ENCODE results near the gene CSF3R. TPM values are rescaled to one million over a fixed set of nuclear protein-coding genes. Genes with fewer than 3 reads are reported as not detected.

The CSF3R gene
- total and polyA plus RNA-seq, 9 of the 15 experiments (the other 6 are each of a cell fraction or from before 2014, with no cell fraction given) = 0.21 to 0.86 (median 0.40) TPM; not detected in 1

GRCh38 chr1:36471830-36472641, 10.7 kb downstream of the CSF3R start (continued):
- TF ChIP-seq CHD7 (IDR thresholded peaks at IDR 0.05; ENCODE audit: low read depth, low read length) (no peak), ZFPM2 (CRISPR knock-in tag; IDR thresholded peaks at IDR 0.05) (no peak), MEF2D (tag; conservative IDR thresholded peaks at IDR 0.05; ENCODE audit: low read depth) (no peak), CTCF (IDR thresholded peaks at IDR 0.05 in 2 of 3, conservative IDR thresholded peaks at IDR 0.05 in 1 of 3; ENCODE audit: insufficient read depth in 2 of 3, low read depth in 1 of 3, low read length in 3 of 3) (0 out of 6 replicates have a peak, but pooled peaks of 1 of the 3 experiments have one; percentile 18), SMARCE1 (IDR thresholded peaks at IDR 0.05) (no peak)

Data from K562 (cell line).